Stimulated activated CD4-positive, alpha-beta T cell treated with anti-CD3 and anti-CD28 coated beads, Interleukin-12 subunit alpha, Interleukin-12 subunit beta, amount 100 ng/mL, for 48 hours (primary cell): ENCODE measurements around the gene SYNE1.

Source experiments
- DNase-seq, 3 donors: peaks; one replicate each; pipeline ENCODE4 v3.0.0-alpha.2; 2020; ENCODE audit warnings: low read depth in 2 of 3, low spot score in 1 of 3

The SYNE1 gene

GRCh38 chr6:152293404-152293803 lies 343.8 kb downstream of the SYNE1 start:
- DNase-seq, result no peak

- DNase-seq, result no peak
Observed at GRCh38 chr6:152292555-152292954, 344.6 kb downstream of the SYNE1 start.

DNA sequence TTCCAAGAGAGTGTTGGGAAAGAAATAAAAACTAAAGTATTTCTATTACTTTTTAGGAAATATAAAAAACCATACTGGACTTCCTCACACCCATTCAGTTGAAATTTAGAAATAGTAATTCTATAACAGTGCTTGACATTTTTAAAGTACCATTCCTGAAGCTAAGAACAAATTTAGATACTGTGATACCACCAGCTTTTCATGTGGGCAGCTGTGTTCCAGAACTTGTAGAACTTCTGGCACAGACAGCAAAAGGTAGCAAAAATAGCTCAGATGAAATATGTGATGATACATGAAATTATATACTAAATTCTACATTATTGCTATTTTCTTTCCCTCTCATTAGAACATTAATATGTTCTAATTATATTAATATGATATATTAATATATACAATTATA lies 346.5 kb downstream of the SYNE1 start:
- DNase-seq, result no peak

DNA sequence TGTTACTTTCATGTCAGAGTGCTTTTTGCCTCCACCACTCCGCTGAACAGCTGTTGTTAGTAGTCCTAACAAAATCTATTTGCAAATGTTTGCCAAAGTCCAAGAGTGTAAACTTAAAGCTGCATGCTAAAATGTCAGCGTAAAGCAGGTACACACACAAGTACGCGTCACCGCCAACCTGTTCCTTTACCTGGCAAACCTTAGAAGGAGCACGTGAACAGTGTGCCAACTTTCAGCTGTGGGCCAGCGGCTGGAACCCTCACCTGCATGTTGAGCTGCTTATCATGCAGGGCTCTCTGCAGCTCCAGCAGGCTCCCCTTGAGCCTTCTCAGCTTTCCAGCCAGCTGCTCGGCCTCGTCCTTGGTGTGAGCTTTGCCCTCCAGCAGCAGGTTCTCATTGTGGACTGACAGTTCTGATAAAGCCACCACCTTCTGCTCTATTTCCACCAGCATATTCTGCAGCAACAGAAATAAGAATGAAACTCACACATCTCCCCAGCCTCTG lies 359.3 kb downstream of the SYNE1 start:
- no peak for DNase-seq

DNA sequence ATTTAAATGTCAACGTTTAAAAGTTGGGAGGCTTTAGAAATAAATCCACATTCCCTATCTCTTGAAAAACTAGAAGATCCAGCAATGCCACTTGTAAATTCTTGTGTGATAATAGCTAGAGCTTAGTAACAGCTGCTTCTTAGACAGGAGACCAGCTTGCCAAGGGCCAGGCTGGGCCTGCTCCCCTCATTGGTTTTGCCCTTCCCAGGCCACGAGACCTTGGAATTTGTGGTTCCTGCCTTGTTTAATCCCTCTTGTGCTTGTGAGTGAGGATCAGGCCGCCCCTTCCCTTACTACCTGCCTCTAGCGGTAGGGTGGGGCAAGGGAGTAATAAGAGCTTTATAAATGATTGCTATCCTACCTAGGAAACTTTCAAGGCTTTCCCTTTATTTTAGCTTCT lies 363.5 kb downstream of the SYNE1 start:
- DNase-seq, result no peak

GRCh38 chr6:152273002-152273401 lies 364.2 kb downstream of the SYNE1 start:
- no peak for DNase-seq

GRCh38 chr6:152272486-152272885 lies 364.7 kb downstream of the SYNE1 start:
- no peak for DNase-seq

- DNase-seq, result no peak
Observed at GRCh38 chr6:152271776-152272464, 365.2 kb downstream of the SYNE1 start.

DNA sequence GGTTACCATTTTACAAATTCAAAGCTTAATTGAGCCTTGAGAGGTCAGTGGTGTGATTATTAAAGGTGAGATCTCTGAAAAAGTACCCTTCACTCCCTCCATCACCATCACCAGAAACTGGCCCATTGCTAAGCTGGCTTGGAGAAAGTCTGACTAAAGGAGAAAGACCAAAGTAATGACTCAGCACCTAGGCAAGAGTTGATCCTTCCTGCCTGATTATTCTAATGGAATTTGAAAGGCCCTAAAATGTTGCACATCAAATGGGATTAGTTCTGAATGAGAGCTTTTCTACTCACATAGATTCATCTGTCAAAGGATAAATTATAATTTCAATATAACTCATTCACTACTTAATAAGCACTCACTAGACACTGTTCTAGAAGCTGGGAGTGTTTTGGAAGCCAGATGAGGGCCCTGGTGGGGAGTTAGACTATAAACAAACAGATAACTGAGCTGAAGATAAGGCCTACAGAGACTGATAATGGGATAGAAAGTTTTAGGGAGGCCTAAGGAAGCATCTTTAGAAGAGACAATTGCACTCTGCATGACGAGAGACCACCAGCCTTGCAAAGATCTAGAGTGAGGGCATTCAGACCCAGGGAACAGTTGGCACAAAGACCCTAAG lies 366.7 kb downstream of the SYNE1 start:
- no peak for DNase-seq

DNA sequence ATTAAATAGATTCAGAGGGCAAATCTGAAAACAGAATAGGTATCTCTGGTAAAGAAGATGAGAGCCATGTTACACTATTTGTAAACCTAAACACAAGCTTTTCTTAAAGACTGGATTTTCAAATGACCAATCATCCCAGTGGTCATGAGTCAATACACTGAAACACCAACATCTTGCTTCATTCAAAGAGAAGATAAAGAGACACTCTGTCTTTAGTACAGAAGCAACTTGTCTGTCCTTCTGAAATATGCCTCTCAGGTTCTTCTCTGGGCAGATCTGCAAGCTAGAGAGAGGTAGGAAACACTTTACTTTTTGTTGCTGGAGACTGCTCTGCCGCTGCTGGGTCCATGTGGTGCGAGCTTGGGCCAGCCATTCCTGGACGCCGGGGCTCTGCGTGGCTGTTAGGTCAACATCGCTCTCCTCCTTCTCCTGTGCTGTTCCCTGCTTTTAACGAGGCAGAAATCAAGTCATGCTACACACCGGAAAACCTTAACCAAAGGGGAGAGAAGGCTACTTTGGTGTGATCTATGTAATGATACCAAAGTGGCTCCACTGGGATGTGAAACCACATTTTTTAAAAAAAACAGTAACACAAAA lies 368.2 kb downstream of the SYNE1 start:
- DNase-seq, result no peak

GRCh38 chr6:152267967-152268845 lies 369.0 kb downstream of the SYNE1 start:
- peak in 2 of 3 donors; percentile 3 to 20 for DNase-seq

GRCh38 chr6:152265651-152266050 lies 371.5 kb downstream of the SYNE1 start:
- DNase-seq, result no peak

DNA sequence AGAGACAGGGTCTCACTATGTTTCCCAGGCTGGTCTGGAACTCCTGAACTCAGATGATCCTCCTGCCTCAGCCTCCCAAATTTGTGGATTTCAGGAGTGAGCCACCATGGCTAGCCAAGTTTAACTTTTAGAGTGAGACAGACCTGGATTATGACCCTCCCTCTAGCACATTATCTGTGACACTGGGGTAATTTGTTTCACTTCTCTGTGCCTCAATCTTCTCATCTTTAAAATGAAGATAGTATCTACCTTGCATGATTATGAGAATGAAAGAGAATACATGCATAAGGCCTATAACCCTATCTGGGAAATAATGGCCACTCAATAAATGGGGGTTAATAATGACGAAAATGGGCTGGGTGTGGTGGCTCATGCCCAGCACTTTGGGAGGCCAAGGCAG lies 373.6 kb downstream of the SYNE1 start:
- no peak for DNase-seq

- DNase-seq, result no peak
Observed at GRCh38 chr6:152261179-152261578, 376.0 kb downstream of the SYNE1 start.

- DNase-seq, result no peak
Observed at GRCh38 chr6:152259234-152259633, 377.9 kb downstream of the SYNE1 start.

- DNase-seq, result no peak
Observed at GRCh38 chr6:152257581-152257980, 379.6 kb downstream of the SYNE1 start.

DNA sequence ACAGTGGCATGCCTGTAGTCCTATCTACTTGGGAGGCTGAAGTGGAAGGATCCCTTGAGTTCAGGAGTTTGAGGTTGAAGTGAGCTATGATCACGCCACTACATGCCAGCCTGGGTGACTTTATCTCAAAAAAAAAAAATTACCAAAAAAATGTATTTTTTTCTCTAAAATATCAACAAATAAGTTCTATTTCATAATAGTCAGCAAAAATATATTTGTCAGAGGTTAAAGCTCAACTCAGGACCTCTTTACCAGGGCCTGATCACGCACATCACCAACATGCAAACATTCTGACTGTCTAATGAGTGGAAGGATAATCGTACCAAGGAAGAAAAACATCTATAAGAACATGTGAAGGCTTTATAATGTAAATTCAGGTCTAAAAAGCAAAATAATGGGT lies 387.0 kb downstream of the SYNE1 start:
- no peak for DNase-seq

DNA sequence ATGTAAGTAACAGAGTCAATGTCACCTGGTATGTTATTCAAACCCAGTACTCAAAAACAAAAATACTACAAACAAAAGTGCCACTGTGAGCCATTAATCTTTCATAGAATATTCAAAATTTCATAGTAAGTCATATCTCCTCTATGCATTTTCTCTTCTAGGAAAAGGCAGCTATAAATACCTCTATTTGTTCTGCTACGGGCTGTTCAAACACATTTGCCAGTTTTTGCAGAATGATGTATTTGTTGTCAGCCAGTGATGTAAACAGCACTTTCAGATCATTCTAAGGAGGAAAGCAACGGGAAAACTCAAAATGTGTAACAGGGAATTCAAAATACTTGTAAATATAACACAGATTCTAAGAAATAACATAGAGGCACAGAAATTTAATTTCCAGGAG lies 388.2 kb downstream of the SYNE1 start:
- DNase-seq, result no peak

GRCh38 chr6:152246554-152247337 lies 390.4 kb downstream of the SYNE1 start:
- DNase-seq, result no peak

GRCh38 chr6:152244998-152245630 lies 392.0 kb downstream of the SYNE1 start:
- DNase-seq, result no peak
